HUES48 (cell line): Measurements from ENCODE around the gene BEST4.
A peak's percentile ranks its signal among the peaks of the same experiment; 100 is the strongest.
"Not testable (repeated sequence)": the region's sequence is repeated elsewhere in the genome, so short reads cannot be mapped to it uniquely, and the experiment has no call there.

Experiments used
- H3K27ac ChIP-seq: one replicate; pipeline ENCODE4 v1.7.0; 2013; ENCODE audit warnings: low read depth, low read length, inconsistent platforms
- H3K27me3 ChIP-seq: 2 replicates; pipeline ENCODE4 v1.6.1; 2013; ENCODE audit warnings: mild to moderate bottlenecking, low read length; ENCODE audit not compliant: control insufficient read depth, insufficient read depth
- H3K36me3 ChIP-seq: 2 replicates; pipeline ENCODE4 v1.6.1; 2013; ENCODE audit warnings: low read length; ENCODE audit not compliant: control insufficient read depth, insufficient read depth
- H3K4me1 ChIP-seq: 2 replicates; pipeline ENCODE4 v1.6.1; 2013; ENCODE audit warnings: mild to moderate bottlenecking, low read length; ENCODE audit not compliant: control insufficient read depth, insufficient read depth
- H3K4me3 ChIP-seq: 2 replicates; pipeline ENCODE4 v1.5.1; 2013; ENCODE audit warnings: mild to moderate bottlenecking, low read depth, low read length
- H3K9ac ChIP-seq: 2 replicates; pipeline ENCODE4 v1.6.1; 2013; ENCODE audit warnings: mild to moderate bottlenecking, low read depth, low read length, moderate library complexity
- H3K9me3 ChIP-seq: 2 replicates; pipeline ENCODE4 v1.6.1; 2013; ENCODE audit warnings: low read length; ENCODE audit not compliant: control insufficient read depth, insufficient read depth

The BEST4 gene

GRCh38 chr1:44798481-44799365, 10.8 kb upstream of the BEST4 start:
- no peaks in the 10 kb centered on the region for H3K4me1 ChIP-seq
- peaks cover 19% of the 10 kb centered on the region for H3K36me3 ChIP-seq
- H3K9me3 ChIP-seq: no peaks in the 10 kb centered on the region
- no peak overlapping the region for H3K4me3 ChIP-seq
- H3K27ac ChIP-seq: no peak overlapping the region
- H3K9ac ChIP-seq: no peak overlapping the region
- peaks cover 4% of the 10 kb centered on the region for H3K27me3 ChIP-seq

GRCh38 chr1:44797886-44798285, 9.9 kb upstream of the BEST4 start:
- H3K9ac ChIP-seq, H3K27ac ChIP-seq, H3K4me3 ChIP-seq, H3K27me3 ChIP-seq, H3K4me1 ChIP-seq, H3K9me3 ChIP-seq: not testable (repeated sequence)
- H3K36me3 ChIP-seq: peaks cover 11% of the 10 kb centered on the region; the same call in 1 of the 2 replicates

DNA sequence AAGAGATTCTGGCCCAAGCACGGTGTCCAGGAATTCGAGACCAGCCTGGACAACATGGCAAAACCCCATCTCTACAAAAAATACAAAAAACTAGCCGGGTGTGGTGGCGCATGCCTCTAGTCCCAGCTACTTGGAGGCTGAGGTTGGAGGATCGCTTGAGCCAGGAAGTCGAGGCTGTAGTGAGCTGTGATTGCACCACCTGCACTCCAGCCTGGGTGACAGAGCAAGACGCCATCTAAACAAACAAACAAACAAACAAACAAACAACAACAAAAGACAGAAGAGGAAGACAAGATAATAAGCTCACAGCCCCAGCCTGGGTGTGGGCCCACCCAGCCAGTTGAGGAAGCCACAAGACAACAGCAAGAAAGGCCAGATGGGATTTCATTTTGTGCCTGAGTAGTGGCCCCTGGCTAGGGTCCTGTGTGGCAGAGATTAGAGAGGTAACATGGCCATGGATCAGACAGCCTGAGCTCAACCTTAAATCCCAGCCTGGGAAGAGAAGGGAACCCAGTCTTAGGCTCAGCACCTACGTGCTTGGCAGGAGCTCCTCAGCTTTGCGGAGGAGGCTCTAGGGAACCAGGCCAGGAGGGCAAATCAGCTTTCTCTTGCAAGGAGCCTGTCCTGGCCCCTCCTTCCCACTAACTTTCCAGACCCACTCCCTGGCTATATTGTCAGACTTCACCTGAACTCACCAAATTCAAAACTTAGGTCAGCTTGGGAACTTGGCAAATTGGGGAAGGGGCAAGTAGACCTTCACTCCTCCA, 4.9 kb upstream of the BEST4 start:
- Histone ChIP-seq H3K27ac (peak overlapping the region; percentile 58), H3K9ac (no peak overlapping the region), H3K27me3 (no peaks in the 10 kb centered on the region), H3K4me1 (peaks cover 10% of the 10 kb centered on the region), H3K4me3 (no peak overlapping the region), H3K9me3 (no peaks in the 10 kb centered on the region), H3K36me3 (no peaks in the 10 kb centered on the region)

DNA sequence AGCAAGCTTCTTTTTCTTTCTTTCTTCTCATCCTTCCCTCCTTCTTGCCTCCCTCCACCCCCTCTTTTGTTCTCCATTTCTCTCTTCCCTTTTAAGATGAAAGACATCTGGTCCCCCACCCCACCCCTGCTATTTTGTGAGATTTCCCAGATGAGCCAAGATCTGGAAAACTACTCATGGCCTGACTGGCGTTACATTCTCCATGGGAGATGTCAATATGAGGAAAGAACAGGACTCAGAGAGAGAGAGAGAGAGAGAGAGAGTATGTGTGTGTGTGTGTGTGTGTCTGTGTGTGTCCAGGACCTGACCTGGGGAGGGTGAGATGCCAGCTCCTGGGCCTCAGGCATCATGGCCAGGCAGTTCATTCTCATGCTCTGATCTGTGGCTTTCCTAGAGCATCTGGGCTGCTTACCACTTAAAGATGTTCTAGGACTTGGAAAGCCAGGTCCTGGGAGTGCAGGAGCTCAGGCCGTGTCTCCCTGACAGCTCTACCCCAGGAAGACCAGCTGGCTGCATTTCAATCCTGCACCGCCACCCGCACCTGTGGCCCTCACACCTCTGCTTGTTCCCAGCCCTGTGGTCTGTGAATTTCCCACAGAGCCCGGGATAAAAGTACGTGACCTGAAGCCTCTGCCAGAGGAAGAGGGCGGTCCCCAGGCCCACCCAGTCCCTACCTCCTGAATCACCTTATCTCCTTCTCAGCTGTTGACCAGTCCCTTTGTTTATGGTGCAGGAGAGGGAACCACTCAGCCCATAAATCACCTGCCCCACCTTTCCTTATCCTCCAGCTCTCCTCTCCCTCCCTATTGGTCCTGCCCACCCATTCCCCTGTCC, 3.2 kb upstream of the BEST4 start:
- peaks cover 3% of the 10 kb centered on the region; the same call in 1 of the 2 replicates for H3K27me3 ChIP-seq
- H3K36me3 ChIP-seq: no peaks in the 10 kb centered on the region
- H3K4me3 ChIP-seq: no peak overlapping the region
- H3K27ac ChIP-seq: no peak overlapping the region
- H3K9me3 ChIP-seq: no peaks in the 10 kb centered on the region
- H3K4me1 ChIP-seq: peaks cover 17% of the 10 kb centered on the region
- H3K9ac ChIP-seq: no peak overlapping the region

- peaks cover 27% of the 10 kb centered on the region for H3K4me1 ChIP-seq
- H3K36me3 ChIP-seq: no peaks in the 10 kb centered on the region
- H3K4me3 ChIP-seq: no peak overlapping the region
- H3K27ac ChIP-seq: no peak overlapping the region
- H3K9me3 ChIP-seq: no peaks in the 10 kb centered on the region
- H3K9ac ChIP-seq: no peak overlapping the region
- peaks cover 9% of the 10 kb centered on the region for H3K27me3 ChIP-seq
Observed at GRCh38 chr1:44787506-44787905, 464 bp downstream of the BEST4 start.

GRCh38 chr1:44786841-44787426, 1.0 kb downstream of the BEST4 start:
- H3K9ac ChIP-seq: no peak overlapping the region

DNA sequence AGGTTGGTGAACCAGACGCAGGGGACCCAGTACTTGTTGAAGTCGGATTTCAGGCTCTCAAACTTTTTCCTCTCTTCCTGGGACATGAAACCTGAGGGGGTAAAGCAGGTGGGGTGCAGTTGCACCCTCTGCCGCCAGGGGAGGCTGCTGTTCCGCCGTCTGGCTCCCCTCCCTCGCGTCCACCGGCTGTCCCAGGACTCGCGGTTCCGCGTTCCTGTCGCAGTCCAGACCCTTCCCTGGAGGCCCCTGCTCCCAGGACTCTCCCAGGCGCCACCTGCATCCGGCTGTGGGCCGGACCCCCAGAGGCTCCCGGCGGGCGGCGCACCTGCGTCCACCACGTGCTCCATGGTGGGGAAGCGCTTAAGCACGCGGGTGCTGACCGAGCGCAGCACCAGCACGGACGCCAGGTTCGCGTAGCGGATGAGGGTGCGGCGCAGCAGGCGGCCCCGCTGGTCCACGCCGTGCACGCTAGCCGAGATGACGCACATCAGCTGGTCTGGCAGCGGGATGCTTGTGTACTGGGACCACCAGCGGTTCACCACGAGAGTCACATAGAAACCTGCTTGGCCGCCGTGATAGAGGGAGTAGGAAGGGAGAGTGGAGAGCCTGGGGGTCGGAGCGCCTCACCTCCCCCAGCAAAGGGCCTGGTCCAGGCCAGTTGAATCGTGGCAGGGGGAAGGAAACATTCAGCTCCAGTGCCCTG, 1.7 kb downstream of the BEST4 start:
- H3K27me3 ChIP-seq: peaks cover 9% of the 10 kb centered on the region
- H3K9ac ChIP-seq: peak overlapping the region; percentile 49; the same call in 1 of the 2 replicates

More at GRCh38 chr1:44786841-44787426, 1.0 kb downstream of the BEST4 start:
- Histone ChIP-seq H3K27me3 (peaks cover 9% of the 10 kb centered on the region), H3K4me3 (peak overlapping the region; percentile 63), H3K9me3 (no peaks in the 10 kb centered on the region), H3K27ac (no peak overlapping the region), H3K4me1 (peaks cover 27% of the 10 kb centered on the region), H3K36me3 (no peaks in the 10 kb centered on the region)

GRCh38 chr1:44785501-44786137, 2.4 kb downstream of the BEST4 start:
- H3K4me1 ChIP-seq: peaks cover 27% of the 10 kb centered on the region
- H3K9ac ChIP-seq: no peak overlapping the region

More for the DNA sequence above, 1.7 kb downstream of the BEST4 start:
- Histone ChIP-seq H3K27ac (no peak overlapping the region), H3K36me3 (0 out of 2 replicates have a peak, but pooled peaks cover under 1% of the 10 kb centered on the region), H3K9me3 (no peaks in the 10 kb centered on the region), H3K4me1 (peaks cover 27% of the 10 kb centered on the region), H3K4me3 (peak overlapping the region; percentile 63)

DNA sequence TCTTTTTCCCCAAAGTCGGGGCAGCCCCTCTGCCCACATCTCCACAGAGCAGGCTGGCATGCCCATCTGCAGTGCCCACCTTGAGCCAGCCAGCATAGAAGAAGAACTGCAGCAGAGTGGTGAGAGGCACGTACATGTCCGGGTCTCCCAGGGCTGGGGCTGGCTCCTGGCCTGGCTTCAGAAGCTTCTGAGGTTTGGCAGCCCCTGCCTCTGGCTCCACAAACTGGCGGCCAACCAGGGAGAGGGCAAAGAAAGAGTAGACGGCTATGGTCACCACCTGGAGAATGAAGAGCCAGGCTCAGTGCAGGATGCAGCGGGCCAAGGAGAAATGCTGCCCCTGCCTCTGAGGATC, 3.0 kb downstream of the BEST4 start:
- Histone ChIP-seq H3K27me3 (peaks cover 9% of the 10 kb centered on the region), H3K27ac (no peak overlapping the region), H3K4me3 (no peak overlapping the region; the same call in 1 of the 2 replicates)

More at GRCh38 chr1:44785501-44786137, 2.4 kb downstream of the BEST4 start:
- H3K27ac ChIP-seq: no peak overlapping the region
- H3K27me3 ChIP-seq: peaks cover 9% of the 10 kb centered on the region
- 0 out of 2 replicates have a peak, but pooled peaks cover 6% of the 10 kb centered on the region for H3K36me3 ChIP-seq
- H3K4me3 ChIP-seq: peak overlapping the region; percentile 63; the same call in 1 of the 2 replicates
- no peaks in the 10 kb centered on the region for H3K9me3 ChIP-seq

More for the DNA sequence above, 3.0 kb downstream of the BEST4 start:
- Histone ChIP-seq H3K9ac (no peak overlapping the region), H3K36me3 (peaks cover 7% of the 10 kb centered on the region; the same call in 1 of the 2 replicates), H3K4me1 (peaks cover 26% of the 10 kb centered on the region), H3K9me3 (no peaks in the 10 kb centered on the region)
